Dedifferentiated amniotic fluid mesenchymal stem cell (primary cell): ENCODE data around the gene RALGDS.
"Not testable (repeated sequence)": the region's sequence is repeated elsewhere in the genome, so short reads cannot be mapped to it uniquely, and the experiment has no call there.

Experiments
- DNase-seq: peaks from one replicate; pipeline ENCODE4 v3.0.0-alpha.2; 2016; ENCODE audit errors: extremely low spot score

The RALGDS gene

GRCh38 chr9:133107245-133107722 is 13.8 kb downstream of the RALGDS start:
- no peak for DNase-seq

GRCh38 chr9:133106511-133107244 is 14.4 kb downstream of the RALGDS start:
- DNase-seq: no peak

- DNase-seq: no peak
Observed at GRCh38 chr9:133105461-133105770, 15.6 kb downstream of the RALGDS start.

GRCh38 chr9:133104718-133105460 is 16.2 kb downstream of the RALGDS start:
- no peak for DNase-seq

GRCh38 chr9:133103987-133104505 is 17.0 kb downstream of the RALGDS start:
- no peak for DNase-seq

- DNase-seq: no peak
Observed at GRCh38 chr9:133103183-133103986, 17.7 kb downstream of the RALGDS start.

- no peak for DNase-seq
Observed at GRCh38 chr9:133102190-133103021, 18.6 kb downstream of the RALGDS start.

- no peak for DNase-seq
Observed at GRCh38 chr9:133101356-133102189, 19.5 kb downstream of the RALGDS start.

- no peak for DNase-seq
Observed at GRCh38 chr9:133100506-133101355, 20.3 kb downstream of the RALGDS start.

GRCh38 chr9:133099726-133100505 is 21.1 kb downstream of the RALGDS start:
- DNase-seq: no peak

- DNase-seq: no peak
Observed at GRCh38 chr9:133098871-133099270, 22.2 kb downstream of the RALGDS start.

- no peak for DNase-seq
Observed at GRCh38 chr9:133098104-133098754, 22.8 kb downstream of the RALGDS start.

GRCh38 chr9:133094842-133095393 is 26.1 kb downstream of the RALGDS start:
- no peak for DNase-seq

GRCh38 chr9:133094351-133094750 is 26.7 kb downstream of the RALGDS start:
- not testable (repeated sequence) for DNase-seq

GRCh38 chr9:133090752-133091385 is 30.2 kb downstream of the RALGDS start:
- no peak for DNase-seq

GRCh38 chr9:133090187-133090586 is 30.9 kb downstream of the RALGDS start:
- no peak for DNase-seq

GRCh38 chr9:133089271-133089671 is 31.8 kb downstream of the RALGDS start:
- DNase-seq: no peak
